CD4-positive, alpha-beta T cell treated with Interleukin-2 at 100 ng/mL for 4 hours (primary cell): ENCODE measurements around the gene IGSF6.
"Not testable (repeated sequence)": the region's sequence is repeated elsewhere in the genome, so short reads cannot be mapped to it uniquely, and the experiment has no call there.

Experiments
- DNase-seq: peaks from one replicate; pipeline ENCODE4 v3.0.0-alpha.2; 2020; ENCODE audit warnings: low spot score

The IGSF6 gene

GRCh38 chr16:21629616-21630539 is 22.5 kb downstream of the IGSF6 start:
- DNase-seq, result not testable (repeated sequence)

GRCh38 chr16:21628772-21629171 is 23.6 kb downstream of the IGSF6 start:
- DNase-seq, result no peak

- DNase-seq, result no peak
Measured at GRCh38 chr16:21628121-21628726, 24.2 kb downstream of the IGSF6 start.

GRCh38 chr16:21626659-21627277 is 25.6 kb downstream of the IGSF6 start:
- DNase-seq, result peak; percentile 58

GRCh38 chr16:21625026-21625425 is 27.4 kb downstream of the IGSF6 start:
- DNase-seq, result no peak

- DNase-seq, result no peak
Measured at GRCh38 chr16:21622545-21622944, 29.9 kb downstream of the IGSF6 start.

- no peak for DNase-seq
Measured at GRCh38 chr16:21620592-21620991, 31.8 kb downstream of the IGSF6 start.

- no peak for DNase-seq
Measured at GRCh38 chr16:21619765-21620425, 32.5 kb downstream of the IGSF6 start.

- DNase-seq, result no peak
Measured at GRCh38 chr16:21618281-21618680, 34.1 kb downstream of the IGSF6 start.

GRCh38 chr16:21617607-21618006 is 34.8 kb downstream of the IGSF6 start:
- DNase-seq, result no peak

- no peak for DNase-seq
Measured at GRCh38 chr16:21614896-21615295, 37.5 kb downstream of the IGSF6 start.

- DNase-seq, result no peak
Measured at GRCh38 chr16:21613781-21614180, 38.6 kb downstream of the IGSF6 start.

GRCh38 chr16:21613361-21613760 is 39.0 kb downstream of the IGSF6 start:
- DNase-seq, result no peak

- peak; percentile 71 for DNase-seq
Measured at GRCh38 chr16:21611556-21612384, 40.6 kb downstream of the IGSF6 start.

- no peak for DNase-seq
Measured at GRCh38 chr16:21611198-21611555, 41.2 kb downstream of the IGSF6 start.

- no peak for DNase-seq
Measured at GRCh38 chr16:21610766-21611165, 41.6 kb downstream of the IGSF6 start.

- DNase-seq, result no peak
Measured at GRCh38 chr16:21610006-21610544, 42.3 kb downstream of the IGSF6 start.

- DNase-seq, result peak; percentile 29
Measured at GRCh38 chr16:21608639-21609328, 43.6 kb downstream of the IGSF6 start.

GRCh38 chr16:21605848-21606247 is 46.6 kb downstream of the IGSF6 start:
- DNase-seq, result not testable (repeated sequence)

- DNase-seq, result no peak
Measured at GRCh38 chr16:21603928-21604327, 48.5 kb downstream of the IGSF6 start.

GRCh38 chr16:21602785-21603184 is 49.6 kb downstream of the IGSF6 start:
- no peak for DNase-seq
